ENCODE data around the gene ISYNA1. TPM values are rescaled to one million over a fixed set of nuclear protein-coding genes. Genes with fewer than 3 reads are reported as not detected.

The ISYNA1 gene
- total and polyA plus RNA-seq, 10 of the 15 experiments (the other 5 are each of a cell fraction or from before 2014, with no cell fraction given) = 1.9 to 37.0 (median 9.1) TPM

DNA sequence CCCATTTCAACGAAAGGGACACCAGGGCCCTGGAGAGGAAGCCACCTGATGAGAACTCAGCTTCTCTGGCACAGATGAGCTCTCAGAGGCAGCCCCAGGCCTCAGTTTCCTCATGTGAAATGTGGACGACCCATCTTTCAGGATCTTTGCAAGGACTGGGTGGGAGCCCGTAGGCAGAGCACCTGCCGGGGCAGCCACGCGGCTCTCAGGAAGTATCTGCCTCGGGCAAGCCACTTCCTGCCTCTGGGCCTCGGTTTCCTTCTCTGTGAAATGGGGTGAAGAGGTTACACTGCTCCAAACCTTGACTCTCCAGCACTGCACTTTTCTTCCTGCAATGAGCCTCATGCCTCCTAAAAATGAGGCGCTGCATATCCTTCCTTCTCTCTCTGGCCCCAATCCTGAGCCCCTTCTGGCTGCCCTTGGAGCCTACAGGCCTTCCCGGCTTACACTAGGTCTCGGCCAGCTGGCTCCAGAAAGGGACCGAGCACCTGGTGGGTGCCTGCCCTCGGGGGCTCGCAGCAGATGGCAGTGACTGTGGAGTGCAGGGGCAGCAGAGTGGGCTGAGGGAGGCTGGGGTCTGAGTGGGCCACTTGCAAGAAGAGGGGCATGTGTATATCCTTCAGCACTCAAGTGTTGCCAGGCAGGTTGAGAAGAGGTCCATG is 15.3 kb downstream of the ISYNA1 start:
- ChIA-PET SMC1A (ENCODE audit: uncharacterized antibody, unreplicated experiment) (no interaction called here), RAD21 (ENCODE audit: unreplicated experiment) (interaction anchor here (0.7 to 1.2 kb wide), 3 partner anchors 12 to 122 kb away, joined by 3 read pairs; no protein-coding TSS in a partner anchor), CTCF (interaction anchor here (1.1 to 2.6 kb wide), 3 partner anchors 12 to 202 kb away, joined by 3 to 9 read pairs (median 7); no protein-coding TSS in a partner anchor), POLR2A (interaction anchor here (0.6 to 1.7 kb wide), 2 partner anchors 143 to 209 kb away, joined by 3 to 4 read pairs; no protein-coding TSS in a partner anchor)
- no peak for DNase-seq (ENCODE audit: low read depth, low spot score)
- in situ Hi-C loops (cut with MboI) (no loop called here), intact Hi-C loops (cut with micrococcal nuclease; ENCODE audit: unreplicated experiment) (no loop called here)
- no peak for FAIRE-seq
- TF ChIP-seq SMARCA5 (IDR thresholded peaks at IDR 0.05) (0 out of 2 replicates have a peak, but pooled peaks have one; percentile 27), ZNF217 (IDR thresholded peaks at IDR 0.05) (0 out of 2 replicates have a peak, but pooled peaks have one; percentile 23), NKRF (conservative IDR thresholded peaks at IDR 0.05) (0 out of 2 replicates have a peak, but pooled peaks have one; percentile 14), MLLT1 (IDR thresholded peaks at IDR 0.05) (no peak)
- Histone ChIP-seq H3K79me2 (ENCODE audit: control insufficient read depth, insufficient read depth, low read length) (peaks cover 59% of the 10 kb centered on the region), H3K27ac (ENCODE audit: control insufficient read depth, insufficient read depth) (peak overlapping the region; percentile 51), H3K4me2 (ENCODE audit: control insufficient read depth, insufficient read depth) (peak overlapping the region; percentile 39), H3K9ac (ENCODE audit: control insufficient read depth, insufficient read depth, low read length) (peak overlapping the region; percentile 31), H4K20me1 (ENCODE audit: control insufficient read depth, insufficient read depth) (no peaks in the 10 kb centered on the region), H3K4me1 (ENCODE audit: control insufficient read depth, insufficient read depth, low read length) (peaks cover 39% of the 10 kb centered on the region), H2AFZ (ENCODE audit: control insufficient read depth, low read depth, low read length) (no peak overlapping the region), H3K4me3 (peak overlapping the region; percentile 46; the same call in 1 of the 2 replicates), H3K9me3 (replicated peaks; ENCODE audit: control insufficient read depth, insufficient read depth, low read length) (no peaks in the 10 kb centered on the region), H3K36me3 (ENCODE audit: control insufficient read depth in 2 of 2, insufficient read depth in 2 of 2, low read length in 1 of 2) (no peaks in the 10 kb centered on the region; a peak in 2 of 4 replicates), H3K27me3 (replicated peaks in 1 of 2; ENCODE audit: control insufficient read depth in 2 of 2, insufficient read depth in 2 of 2, low read length in 1 of 2) (no peaks in the 10 kb centered on the region)
- BruUV-seq (replicated peaks) = no TSS peak
- 39% methylated on average over 14 of the region's 14 CpGs for WGBS (ENCODE audit: insufficient coverage, insufficient replicate concordance, low lambda C conversion rate, missing lambda C conversion rate)
- no peak for ATAC-seq
